Mammary epithelial cell (primary cell): ENCODE results near the gene ALPG.

Experiments
- CTCF ChIP-seq, 2 donors: IDR thresholded peaks in 1 of 2; conservative IDR thresholded peaks in 1 of 2; 2 replicates each; pipeline ENCODE4 v1.5.1; 2011 to 2012; ENCODE audit warnings: inconsistent platforms in 2 of 2, low read length in 2 of 2, mild to moderate bottlenecking in 2 of 2, control low read depth in 1 of 2, low read depth in 1 of 2; ENCODE audit not compliant: insufficient read depth in 1 of 2; ENCODE audit errors: extremely low read depth in 1 of 2
- EZH2 ChIP-seq: IDR thresholded peaks from 2 replicates; pipeline ENCODE4 v1.6.1; 2012; ENCODE audit warnings: low read length, inconsistent platforms, borderline replicate concordance

DNA sequence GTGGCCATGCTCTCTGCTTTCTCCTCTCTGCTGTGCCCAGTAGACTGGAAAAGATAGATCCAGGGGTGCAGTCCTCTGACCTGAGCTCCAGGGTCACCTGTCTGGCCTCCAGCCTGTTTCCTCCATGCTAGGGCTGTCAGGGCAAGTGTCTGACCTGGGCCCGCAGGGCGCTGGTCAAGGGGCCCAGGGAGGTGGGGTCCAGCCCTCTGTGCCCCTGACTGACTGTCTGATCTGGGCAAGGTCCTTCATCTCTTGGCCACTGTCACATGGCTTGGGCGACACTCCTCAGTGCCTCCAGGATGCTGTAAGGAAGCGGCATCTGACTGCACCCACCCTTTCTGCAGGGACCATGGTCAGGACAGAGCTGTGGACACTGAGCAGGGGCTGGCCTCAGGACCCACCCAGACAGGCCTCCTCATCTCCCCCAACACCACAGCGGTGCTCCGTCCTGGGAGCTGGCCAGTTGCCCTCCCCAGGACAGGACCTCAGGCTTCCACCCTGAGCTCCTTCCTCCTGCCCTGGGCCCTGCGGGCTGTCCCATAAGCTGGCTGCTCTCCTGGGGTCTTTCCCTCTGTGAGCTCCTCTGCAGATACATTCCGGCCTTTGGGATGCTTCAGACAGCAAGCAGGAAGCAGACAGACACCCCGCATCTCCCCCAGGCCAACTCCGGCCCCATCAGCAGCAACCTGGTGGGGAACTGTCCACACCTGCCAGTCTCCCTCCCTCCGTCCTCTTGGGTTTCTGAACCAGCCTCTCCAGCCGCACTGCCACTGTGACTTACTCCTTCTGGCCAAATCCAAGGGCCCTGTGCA lies 28.1 kb downstream of the ALPG start:
- no peak for TF ChIP-seq CTCF (conservative IDR thresholded peaks at IDR 0.05 in 1 of 2, IDR thresholded peaks at IDR 0.05 in 1 of 2; ENCODE audit: extremely low read depth in 1 of 2, insufficient read depth in 1 of 2, low read depth in 1 of 2, low read length in 2 of 2)
- no peak for TF ChIP-seq EZH2
